CD4-positive, alpha-beta T cell treated with Interleukin-10 for 1 hour (primary cell): ENCODE results near the gene SLC10A6.

Experiments
- DNase-seq: peaks from one replicate; pipeline ENCODE4 v3.0.0-alpha.2; 2020

SLC10A6 gene

DNA sequence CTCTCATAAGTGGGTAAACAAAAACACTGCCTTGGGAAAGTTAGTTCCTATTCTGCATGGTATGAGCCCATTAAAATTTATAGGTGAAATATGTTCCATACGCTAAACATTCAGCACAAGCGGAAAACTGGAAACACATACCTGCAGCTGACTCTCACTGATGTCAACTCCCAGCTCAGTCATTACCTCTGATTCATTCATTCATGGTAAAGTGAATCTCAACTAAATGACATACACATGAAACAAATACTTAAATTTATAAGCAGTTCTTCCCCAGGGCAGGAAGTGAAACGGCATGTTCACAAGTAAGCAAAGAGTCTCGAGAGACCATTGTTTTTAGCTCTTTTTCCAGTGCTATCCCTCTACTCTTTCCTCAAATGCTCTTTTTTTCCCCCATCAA lies 1.6 kb downstream of the SLC10A6 start:
- no peak for DNase-seq

DNA sequence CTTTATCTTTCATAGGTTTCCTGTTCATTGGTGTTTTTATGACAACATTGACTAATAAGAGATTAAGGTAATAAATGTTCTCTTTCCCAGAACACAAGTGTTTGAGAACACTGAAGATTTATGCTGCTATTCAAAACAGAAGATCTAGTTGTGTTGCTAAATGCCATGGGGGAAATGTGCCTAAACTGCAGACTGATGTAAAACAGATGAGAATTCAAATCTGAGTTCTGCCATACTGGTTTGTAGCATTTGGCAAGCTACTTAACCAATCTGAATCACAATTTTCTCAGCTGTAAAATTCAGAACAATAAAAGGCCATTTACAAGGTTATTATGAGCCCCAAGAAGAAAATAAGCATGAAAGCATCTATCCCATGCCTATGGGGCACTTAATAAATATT lies 2.3 kb downstream of the SLC10A6 start:
- DNase-seq: no peak

DNA sequence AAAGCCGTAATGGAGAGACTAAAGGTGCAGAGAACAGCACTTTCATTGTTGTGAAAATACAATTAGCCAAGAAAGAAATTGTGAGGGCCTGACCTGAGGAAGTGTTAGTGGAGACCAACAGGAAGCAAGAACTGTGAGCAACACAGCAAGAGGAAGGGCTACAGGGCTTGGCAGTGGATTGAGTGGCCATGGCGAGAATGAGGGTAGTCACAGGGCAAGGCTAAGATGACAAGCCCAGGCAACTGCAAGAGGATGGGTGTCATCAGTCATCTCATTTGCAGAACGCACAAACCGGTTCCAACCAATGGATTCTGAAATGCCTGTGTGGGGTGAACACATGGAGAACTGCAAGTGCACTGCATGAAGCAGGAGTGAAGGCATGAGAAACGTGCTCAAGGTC lies 3.6 kb downstream of the SLC10A6 start:
- DNase-seq: no peak

DNA sequence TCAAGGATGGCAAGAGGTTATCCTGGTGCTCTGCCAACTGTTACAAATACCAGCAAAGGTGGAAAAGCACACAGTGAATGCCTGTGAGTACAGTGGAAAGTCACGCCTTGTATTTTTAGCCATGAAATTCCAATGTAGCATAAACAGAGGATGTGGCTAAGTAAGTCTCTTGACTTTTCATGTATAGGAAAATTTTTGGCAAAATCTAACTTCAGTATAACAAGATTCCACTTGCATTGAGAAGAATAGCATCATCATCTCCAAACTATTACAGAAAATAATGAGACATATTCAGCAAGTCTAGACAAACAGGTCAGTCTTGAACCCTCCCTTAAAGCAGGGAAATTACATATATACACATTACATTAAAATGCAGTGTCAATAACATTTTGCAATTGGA lies 7.9 kb downstream of the SLC10A6 start:
- no peak for DNase-seq

DNA sequence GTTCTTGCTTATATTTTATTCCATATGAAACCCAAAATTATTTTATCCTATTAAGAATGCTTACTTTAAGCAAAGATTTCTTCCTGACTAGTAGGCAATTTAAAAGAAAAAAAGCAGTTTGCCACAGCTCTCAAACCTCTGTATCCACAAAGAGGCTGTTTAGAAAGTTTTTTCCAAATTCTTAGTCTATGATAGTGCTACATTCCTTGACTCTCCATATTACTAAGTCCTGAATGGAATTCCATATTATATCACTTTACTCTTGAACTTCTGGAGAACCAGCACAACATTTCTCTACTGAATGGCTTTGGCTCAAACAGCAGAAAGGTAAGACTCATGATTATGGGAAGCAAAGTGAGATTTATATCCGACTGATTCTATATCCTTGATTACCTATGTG lies 8.3 kb downstream of the SLC10A6 start:
- no peak for DNase-seq

DNA sequence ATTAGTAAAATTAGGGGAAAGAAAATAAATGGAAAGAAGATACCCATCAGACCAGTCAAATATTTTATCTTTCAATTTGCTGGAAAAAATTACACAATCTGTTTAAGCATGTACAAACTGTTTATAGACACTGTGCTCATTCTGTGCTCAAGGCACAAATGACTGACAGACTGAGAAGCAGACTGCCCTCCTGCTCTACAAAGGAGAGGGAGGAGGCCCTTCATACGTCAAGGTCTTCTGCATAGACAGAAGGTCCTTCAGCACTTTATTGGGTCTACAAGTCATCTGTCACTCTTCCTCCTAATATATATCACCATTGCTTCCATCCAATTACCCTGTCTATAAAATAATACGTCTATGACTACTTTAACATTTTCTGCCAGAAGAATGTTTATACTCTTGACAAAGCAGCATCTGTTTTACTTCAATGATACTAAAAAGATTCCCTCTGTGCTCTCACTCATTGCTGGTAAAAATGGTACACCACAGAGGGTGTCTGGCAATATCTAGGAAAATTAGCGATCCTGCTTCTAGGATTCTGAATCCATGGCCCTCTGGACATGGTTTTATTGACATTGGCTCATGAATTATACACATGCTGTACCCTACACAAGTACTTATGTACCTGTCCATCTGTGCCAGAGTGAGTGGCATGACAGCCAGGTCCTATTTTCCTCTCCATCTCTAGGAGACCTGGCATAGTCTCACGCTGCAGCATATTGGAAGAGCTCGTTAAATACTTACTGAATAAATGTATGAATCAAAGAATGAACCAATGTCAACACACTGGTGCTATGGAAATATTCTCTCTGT lies 11.3 kb downstream of the SLC10A6 start:
- DNase-seq: no peak

DNA sequence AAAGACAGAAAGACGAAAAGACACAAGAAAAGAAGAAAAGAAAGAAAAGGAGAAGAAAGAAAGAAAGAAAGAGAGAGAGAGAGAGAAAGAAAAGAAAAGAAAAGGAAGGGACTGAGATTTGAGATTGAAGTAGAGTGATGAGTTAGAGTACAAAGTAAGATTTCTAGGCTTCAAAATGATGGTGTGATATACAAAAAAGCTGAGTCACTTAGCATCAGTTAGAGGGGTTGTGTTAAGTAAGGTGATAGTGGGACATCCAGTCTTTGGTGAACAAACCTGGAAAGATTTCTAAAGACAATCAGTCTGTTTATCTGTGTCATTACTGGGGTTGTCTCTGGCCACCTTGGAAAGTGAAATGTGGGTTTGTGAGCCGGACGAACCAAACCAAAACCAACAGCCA lies 13.5 kb downstream of the SLC10A6 start:
- no peak for DNase-seq

DNA sequence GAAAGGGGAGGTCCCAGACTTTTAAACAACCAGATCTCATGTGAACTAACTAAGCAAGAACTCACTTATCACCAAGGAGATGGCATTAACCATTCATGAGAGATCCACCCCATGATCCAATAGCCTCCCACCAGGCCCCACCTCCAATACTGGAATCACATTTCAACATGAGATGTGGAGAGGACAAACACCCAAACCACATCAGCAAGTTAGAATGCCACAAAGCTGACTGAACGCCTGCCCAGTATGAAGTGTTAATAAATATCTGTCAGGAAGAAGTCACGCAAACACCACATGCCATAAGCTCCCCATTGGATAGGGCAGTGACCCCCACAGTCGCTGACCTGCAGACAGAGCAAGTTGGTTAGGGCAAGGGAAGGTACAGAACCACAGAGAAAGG lies 14.3 kb downstream of the SLC10A6 start:
- no peak for DNase-seq

DNA sequence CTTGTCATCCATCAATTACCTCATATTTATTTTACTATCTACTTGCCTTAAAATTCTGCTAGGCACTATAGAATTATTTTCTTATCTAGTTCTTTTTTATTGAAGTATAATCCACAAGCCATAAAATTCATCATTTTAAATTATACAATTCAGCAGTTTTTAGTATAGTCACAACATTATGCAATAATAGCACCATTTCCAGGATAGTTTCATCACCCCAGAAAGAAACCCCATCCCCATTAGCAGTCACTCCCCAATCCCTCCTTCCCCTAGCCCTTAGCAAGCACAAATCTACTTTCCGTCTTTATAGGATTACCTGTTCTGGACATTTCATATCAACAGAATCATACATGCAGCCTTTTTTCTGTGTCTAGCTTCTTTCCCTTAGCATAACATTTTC lies 15.6 kb downstream of the SLC10A6 start:
- DNase-seq: no peak

DNA sequence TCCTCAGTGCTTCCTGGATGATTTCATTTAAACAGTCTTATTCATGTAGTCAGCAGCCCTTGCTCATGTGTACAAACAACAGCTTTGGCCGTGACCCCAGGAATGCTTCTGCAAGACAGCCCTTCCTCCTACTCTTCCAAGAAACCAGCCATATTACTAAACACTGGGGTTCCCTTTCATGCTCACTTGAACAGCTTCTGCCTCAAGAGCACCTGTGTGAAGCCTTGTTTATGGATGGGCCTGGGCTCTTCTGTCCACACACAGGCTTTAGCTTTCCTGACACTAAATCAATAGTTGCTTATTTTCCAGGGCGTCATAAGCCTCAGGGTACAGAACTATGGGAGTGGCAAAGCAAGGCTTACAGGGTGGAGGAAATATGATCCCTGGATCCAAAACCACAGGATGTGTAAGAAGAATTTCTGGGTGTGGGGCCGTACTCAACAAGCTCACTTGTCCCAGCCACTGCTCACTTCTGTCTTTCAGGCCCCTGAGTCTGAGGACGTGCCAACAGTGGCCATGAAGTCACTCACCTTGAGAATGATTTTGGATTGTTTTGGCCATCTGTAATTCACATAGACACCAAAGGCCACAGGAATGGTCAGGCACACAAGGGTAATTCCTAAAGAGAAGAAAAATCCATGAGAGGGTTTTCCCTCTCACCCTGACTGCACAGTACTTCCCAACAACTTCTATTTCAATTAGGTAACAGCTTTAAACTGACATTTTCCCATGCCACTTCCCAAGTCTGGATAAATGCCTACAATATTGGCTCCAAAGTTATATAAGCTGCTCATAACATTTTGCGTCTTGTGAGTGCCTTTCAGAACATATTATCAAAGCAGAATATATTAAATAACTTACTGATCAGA lies 17.7 kb downstream of the SLC10A6 start:
- DNase-seq: no peak

DNA sequence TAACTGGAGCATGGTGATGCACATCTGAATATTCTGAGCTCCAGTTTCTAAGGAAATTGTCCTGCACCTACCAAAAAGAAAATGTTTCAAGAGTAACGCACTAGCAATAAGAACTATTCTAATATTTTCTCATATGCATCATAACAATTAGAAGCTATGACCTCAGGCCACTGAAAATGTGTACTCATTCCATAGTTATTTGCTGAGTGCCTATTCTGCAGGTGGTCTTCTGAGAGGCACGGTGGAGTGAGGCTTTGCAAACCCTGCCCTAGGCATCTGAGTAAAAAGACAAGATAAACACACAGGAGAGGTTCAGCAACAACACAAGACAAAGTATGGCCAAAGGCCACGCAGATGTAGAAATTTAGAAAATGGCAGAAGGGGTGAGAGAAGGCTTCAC lies 23.7 kb downstream of the SLC10A6 start:
- DNase-seq: no peak

DNA sequence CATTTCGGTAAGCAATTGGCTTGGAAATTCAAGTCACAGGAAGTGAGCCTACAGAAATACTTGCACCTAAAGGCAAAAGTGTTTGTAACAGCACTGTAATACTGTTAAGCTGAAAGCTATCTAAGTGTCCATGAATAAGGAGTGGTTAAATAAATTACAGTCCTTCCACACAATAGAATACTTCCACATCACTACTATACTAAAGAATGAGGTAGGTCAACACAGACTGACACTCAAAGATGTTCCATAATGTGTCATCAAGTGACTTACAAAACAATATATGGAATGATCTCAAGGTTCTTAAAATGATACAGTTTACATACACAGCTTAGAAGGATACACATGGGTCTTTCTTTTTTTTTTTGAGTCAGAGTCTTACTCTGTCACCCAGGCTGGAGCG lies 27.0 kb downstream of the SLC10A6 start:
- no peak for DNase-seq

DNA sequence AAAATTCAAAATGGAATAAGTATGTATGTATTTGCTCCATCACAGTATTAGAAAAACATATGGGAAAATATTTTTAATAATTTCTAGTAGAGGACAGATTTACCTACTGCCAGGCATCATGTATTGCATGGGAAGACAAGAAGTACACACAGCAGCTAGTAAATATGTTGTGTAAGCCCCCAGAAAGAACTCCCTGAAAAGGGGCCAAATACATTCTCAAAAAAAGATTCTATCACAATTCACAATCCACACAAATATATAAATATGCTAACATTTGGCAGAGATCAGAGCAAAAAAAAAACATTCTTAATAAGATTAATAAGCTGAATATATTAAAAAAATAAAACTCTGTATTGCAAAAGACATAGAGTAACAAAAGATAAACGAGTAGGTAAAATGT lies 28.0 kb downstream of the SLC10A6 start:
- DNase-seq: no peak

DNA sequence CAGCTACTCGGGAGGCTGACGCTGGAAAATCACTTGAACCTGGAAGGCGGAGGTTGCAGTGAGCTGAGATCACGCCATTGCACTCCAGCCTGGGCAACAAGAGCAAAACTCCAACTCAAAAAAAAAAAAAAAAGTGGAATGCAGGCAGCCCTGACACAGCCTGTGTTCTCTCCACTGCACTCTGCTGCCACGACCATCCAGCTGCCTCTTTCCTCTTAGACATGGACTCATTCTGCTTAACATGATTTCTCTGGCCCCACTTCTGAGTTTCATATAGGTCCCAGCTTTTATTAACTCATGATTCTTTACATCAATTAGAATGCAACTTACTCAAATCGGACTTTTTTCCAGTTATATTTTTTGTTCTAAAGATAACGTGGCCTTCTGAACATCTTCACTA lies 29.6 kb downstream of the SLC10A6 start:
- DNase-seq: no peak

DNA sequence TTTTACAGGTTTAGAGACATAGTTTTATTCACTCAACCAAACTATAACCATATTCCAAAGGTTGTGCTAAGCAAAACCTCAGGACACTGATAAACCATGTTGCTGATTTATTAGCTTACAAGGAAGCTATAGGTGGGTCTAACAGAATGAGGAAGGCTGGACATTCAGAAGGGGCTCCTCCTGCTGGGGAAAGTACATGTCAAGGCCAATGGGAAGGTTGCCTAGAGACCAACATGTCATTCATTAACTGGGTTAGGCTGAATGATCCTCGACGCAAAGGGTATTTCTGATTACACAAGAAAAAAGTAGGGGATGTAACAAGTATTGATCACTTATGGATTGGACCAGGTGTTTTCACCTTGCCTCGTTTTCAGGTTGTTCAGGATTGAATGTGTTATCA lies 30.3 kb downstream of the SLC10A6 start:
- no peak for DNase-seq

DNA sequence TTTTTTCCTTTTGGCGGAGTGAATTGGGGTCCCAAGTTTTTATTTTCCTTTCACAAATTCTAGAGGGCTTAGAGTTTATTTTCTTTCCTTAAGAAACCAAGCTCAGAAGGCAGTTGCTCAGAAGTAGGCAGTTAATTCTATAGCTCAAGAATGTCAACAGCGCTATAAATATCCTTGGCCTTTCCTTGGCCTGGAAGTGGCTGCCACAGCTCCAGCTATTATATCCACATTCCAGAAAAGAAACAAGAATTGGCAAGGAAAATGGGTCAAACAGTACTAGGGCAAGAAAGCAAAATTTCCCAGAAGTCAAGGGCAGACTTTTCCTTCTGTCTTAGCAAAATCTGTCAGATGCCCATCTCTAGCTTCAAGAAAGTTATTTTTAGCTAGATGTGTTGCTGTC lies 31.0 kb downstream of the SLC10A6 start:
- no peak for DNase-seq

DNA sequence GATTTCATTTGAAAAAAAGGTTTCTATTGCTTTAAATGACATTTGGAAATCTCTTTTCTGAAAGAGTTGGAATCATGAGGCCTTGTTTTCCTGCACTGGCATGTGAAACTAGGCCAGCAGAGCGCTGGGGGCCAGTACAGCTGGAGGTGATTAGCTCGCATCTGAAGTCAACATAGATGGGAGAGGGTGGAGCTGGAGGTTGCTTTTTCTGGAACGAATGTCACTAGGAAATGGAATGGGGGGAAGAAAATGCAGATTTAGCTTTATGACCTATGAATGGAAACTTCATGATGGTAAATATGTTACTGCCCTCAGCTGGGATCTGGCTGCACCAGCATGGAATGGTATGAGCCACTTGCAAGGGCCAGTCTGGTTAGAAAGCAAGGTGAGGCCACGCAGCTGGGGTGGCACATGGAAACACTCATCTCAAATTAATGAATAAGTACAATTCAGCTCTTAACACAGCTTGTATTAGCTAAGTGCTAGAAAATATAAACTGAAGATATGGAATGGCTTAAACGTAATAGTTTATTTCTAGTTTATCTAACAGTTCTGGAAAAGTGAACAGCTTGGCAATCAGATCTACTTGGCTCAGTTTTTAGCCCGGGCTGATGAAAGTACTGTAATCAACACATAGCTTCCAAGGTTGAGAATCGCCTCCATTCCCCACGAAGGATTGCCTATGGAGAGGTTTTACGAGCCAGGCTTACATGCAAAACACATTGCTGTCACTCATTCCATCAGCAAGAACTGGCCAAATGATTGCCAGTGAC lies 32.5 kb downstream of the SLC10A6 start:
- DNase-seq: no peak

DNA sequence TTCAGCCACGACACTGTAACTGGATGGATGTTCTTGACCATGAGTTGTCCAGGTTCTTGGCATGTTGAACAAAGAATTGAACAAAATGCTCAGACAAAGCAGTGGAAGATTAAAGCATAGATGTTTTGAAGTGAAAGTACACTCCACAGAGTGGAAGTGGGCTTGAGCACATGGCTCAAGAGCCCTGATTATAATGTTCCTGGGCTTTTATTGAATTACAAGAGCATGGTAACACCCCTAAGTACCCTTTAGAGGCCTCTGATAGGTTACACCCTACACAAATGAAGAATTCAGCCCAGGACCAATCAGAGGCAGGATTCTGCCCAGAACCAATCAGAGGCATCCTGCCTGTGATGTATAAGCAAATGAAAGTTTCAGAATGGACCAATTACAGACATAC lies 33.5 kb downstream of the SLC10A6 start:
- no peak for DNase-seq

DNA sequence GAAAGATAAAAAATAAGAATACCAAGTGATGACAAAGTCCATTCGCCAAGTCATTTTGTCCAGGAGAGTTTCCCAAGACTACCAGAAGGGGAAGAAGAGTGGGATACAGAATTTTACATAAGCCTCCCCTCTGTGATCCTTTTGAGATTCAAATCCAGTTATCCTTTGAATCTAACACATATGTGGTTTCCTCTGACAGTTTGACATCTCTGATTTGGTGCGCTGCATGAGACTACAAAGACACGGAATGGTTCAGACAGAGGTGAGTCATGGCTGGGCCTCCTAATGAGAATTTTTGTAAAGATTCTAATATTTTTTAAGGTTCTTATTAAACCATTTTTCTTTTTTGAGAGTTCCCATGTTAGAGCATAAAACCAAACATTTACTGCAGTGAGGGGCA lies 38.3 kb downstream of the SLC10A6 start:
- DNase-seq: no peak

DNA sequence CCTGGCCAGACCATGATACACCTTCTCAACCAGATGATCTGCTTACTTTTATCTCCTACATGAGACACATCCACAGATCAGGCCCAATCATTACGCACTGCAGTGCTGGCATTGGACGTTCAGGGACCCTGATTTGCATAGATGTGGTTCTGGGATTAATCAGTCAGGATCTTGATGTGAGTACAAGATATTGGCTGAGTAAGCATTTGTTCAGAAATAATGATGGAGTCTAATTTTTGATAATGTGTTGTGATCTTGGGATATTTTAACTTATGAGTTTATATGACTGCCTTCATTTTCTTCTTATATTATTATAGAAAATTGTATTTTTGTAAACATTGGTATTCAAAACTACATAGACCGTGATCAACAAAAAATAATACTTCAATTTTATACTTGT lies 39.4 kb downstream of the SLC10A6 start:
- no peak for DNase-seq

DNA sequence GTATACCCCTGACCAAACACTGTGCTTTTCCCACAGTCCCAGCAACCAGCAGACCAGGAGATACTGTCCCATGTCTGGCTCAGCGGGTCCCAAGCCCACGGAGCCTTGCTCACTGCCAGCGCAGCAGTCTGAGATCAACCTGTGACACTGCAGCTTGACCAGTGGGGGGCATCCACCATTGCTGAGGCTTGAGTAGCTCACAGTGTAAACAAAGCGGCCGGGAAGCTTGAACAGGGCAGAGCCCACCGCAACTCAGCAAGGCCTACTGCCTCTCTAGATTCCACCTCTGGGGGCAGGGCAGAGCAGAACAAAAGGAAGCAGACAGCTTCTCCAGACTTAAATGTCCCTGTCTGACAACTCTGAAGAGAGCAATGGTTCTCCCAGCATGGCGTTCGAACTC lies 58.1 kb downstream of the SLC10A6 start:
- DNase-seq: no peak

DNA sequence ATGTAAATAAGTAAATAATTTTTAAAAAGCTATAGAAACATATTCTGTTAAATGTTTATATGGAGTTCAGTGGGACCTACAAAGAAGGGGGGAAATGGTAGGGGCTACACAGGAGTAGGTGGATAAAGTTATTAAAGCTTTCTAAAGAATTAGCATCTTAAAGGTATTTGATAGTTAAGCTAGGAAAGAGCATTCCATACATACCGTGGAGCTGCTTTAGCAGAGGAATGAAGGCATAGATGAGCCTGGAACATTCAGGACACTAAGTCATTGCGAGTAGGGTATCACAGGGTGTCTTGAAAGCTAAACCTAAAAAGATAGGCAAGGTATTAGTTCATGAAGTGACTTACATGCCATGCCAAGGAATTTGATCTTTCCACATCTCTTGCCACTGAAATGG lies 60.4 kb downstream of the SLC10A6 start:
- no peak for DNase-seq

DNA sequence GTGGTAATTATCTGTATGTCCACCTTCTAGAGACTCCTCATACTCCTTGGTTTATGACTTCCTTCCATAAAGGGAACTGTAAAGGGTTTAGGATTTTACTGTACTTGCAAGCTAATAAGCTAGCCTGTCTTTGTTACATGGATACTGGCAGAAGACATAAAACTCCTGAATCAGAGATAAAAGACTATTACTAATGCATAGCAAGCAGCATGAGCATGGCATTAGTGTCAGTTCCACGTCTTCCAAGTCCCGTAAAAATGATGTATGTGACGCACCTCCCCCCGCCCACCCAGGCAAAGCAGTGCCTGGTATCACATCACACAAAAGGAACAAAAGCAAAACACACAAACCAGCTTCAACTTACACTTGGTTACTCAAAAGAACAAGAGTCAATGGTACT lies 71.0 kb downstream of the SLC10A6 start:
- no peak for DNase-seq

DNA sequence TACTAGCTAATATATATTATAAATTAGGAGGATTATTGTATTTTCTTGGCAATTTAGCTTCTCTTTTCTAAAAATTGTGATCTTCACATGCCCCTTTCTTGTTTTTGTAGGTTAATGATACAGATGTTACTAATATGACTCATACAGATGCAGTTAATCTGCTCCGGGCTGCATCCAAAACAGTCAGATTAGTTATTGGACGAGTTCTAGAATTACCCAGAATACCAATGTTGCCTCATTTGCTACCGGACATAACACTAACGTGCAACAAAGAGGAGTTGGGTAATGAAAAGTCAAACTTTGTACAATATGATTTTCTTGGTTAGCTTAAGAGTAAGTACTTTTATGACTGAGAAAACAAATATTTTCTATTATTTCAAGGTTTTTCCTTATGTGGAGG lies 74.1 kb downstream of the SLC10A6 start:
- DNase-seq: no peak
